ENCODE measurements around the gene C8G.

Gene C8G

DNA sequence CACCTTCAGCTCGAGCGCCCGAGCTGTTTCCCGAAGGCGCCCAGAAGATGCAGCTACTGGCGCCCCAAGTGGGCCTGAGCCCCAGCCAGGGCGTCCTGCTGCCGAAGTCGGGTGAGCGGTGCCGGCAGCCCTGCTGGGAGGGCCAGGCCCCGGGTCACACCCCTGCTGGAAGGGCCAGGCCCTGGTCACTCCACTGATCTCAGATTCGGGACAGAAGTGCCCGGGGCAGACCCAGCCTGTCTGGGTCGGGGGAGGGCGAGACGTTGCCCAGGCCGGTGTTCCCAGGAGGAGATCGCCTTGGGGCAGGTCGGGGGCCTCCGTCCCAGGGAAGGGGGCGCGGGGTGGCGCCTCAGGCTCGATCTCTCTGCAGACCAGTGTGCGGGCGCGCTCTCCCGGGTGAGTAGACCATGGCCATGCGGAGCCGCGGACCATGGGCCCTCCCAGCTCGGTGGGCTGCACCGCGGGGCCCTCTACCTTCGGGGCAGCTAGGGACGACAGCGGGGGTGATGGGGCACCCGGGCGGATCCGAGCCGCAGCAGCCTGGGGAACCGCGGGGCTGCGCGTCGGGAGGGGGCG, 40.1 kb downstream of the C8G start:
- no peak for DNase-seq

DNA sequence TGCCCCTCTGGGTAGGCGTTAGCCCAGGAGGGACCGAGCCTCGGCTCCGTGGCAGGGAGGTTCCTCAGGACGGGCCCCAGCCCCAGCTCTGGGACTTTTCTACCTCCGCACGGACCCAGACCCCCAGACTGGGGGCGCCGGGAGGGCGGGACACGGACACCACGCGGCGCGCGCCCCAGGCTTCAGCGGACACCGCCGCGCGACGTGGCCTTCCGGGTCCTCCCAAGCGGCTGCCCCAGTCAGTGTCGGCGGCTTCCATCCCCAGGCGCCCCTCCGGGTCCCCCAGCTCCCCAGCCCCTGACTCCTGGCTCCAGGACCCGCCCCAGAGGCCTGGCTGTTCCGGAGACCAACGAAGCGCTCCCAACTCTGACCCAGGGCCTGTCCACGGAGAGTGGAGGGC, 40.8 kb downstream of the C8G start:
- no peak for DNase-seq

DNA sequence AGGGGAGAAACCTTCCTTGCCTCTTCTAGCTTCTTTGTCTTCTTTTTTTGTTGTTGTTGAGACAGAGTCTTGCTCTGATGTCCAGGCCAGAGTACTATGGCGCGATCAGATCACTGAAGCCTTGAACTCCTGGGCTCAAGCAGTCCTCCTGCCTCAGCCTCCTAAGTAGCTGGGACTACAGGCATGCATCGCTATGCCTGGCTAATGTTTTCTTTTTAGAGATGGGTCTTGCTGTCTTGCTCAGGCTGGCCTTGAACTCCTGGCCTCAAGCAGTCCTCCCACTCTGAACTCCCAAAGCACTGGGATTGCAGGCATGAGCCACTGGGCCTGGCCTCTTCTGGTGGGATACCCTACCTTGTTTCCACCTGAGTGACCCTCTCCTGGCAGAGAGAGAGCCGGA, 43.8 kb downstream of the C8G start:
- no peak for DNase-seq

DNA sequence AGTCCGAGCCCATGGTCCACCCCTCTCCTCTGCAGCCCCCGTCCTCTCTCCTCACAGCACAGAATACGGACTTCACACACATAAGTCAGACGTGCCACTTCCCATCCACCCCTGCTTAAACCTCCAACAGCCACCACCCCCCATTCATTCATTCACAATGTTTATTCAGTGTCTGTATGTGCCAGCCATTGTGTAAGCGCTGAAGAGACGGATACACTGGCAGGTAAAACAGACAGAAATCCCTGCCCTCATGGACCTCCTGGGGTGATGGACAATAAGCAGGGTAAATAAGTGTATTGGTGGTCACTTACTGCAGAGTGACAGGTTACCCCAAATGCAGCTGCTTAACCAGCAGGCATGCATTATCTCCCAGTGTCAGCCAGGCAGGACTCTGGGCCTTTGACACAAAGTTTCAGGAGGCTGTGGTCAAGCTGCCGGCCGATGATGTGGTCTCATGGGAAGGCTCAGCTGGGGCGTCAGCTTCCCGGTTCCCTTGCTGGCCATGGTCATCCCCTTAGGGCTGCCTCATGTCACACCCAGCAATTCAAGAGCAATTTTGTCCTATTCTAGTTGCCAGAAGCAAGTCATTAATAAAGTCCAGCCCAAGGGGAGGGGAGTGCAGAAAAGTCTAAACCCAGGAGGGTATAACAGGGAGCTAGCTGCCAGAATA, 45.3 kb downstream of the C8G start:
- DNase-seq: no peak

DNA sequence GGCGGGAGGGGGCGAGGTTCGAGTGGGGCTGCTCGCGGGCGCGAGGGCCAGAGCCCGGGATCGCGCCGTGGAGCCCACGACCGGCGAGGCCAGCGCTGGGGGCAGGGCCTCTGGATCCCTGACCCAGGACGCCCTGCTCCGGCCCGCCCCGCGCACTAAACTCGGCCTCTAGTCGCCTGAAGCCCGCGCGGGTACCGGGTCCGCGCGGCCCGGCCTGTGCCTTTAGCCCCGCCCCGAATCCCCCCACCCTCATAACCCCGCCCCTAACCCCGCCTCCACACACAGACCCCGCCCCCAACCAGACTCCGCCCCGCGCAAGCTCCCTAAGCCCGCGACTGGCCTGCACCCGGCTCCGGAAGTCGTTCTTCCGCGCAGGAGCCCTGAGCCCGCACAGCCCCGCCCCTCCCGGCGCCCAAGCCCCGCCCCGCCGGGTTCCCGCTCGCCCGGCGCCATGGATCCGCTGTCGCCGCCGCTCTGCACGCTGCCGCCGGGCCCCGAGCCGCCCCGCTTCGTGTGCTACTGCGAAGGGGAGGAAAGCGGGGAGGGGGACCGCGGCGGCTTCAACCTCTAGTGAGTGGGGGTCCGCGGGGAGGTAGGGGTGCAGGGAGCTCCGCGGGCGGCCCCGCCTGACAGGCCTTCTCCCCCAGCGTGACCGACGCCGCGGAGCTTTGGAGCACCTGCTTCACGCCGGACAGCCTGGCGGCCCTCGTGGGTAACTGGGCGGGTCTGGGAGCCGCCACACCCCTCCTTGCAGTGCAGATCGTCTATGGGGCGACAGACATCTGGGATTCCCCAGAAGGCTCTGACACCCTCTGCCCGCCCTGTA, 47.2 kb downstream of the C8G start, which contains the start of gene PAXX:
Gene PAXX (plus strand): TSS at position 430 of the 826 bp plus-strand sequence. CDS start 22 bp downstream, at position 452.
- DNase-seq: peak; percentile 89

DNA sequence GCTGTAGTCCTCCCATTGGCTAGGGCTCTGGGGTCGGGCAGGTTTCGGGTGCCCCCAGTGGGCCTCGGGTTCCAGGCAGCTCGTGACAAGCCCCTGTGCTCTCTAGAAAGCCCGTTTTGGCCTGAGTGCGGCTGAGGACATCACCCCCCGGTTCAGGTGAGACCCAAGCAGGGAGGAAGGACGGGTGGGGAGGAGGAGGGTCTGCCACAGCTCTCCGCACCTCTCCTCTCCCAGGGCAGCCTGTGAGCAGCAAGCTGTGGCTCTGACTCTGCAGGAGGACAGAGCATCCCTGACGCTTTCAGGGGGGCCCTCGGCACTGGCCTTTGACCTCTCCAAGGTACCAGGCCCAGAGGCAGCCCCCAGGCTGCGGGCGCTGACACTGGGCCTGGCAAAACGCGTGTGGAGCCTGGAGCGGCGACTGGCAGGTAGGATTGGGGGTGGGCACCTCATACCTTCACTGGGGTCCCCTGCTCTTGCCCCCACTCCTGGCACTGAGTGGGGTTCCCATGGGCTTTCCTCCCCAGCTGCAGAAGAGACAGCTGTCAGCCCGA, 47.9 kb downstream of the C8G start:
- DNase-seq: no peak

DNA sequence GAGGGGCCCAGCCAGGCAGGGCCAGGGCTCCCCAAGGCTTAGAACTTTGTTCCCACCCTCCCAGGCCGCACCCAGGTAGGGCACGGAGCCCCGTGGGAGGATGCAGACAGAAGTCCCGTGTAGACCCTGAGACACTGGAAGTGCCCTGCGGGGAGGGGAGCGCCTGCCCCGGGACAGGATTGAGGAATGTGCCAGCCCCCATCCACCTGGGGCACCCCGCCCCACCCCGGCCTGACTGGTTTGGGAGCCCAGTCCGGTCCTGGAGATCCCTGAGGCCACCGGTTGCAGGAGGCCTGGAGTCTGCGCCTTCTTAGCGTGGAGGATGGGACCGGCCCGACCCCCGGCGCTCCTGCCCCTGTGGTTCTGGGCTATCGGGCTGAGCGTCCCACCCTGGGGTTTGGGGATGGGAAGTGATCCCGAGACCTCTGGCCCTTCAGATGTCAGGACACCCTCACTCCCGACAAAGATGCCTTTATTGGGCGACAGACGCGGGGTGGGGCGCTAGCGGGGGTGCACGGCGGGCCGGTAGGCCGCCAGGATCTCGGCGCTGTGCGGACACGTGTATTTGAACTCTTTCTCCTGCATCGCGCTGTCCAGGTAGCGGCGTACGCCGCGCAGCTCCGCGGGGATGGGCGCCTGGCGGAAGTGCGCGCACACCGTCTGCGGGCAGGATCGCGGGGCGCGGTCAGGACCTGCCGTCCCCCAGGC, 49.3 kb downstream of the C8G start:
- DNase-seq: no peak

DNA sequence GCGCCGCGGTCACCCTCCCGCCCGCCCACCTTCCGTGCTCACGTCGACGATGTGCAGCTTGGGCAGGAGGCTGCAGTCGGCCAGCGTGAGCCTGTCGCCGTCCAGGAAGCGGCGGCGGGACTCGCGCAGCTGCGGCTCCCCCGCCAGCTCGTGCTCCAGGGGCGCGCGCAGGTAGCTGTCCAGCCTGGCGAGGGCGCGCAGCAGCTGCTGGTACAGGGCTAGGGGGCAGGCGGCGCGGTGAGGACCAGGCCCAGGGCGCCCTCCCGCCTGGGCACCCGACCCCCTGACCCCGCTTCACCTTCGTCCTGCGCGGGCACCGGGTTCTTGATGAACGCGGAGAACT, 49.8 kb downstream of the C8G start:
- no peak for DNase-seq

DNA sequence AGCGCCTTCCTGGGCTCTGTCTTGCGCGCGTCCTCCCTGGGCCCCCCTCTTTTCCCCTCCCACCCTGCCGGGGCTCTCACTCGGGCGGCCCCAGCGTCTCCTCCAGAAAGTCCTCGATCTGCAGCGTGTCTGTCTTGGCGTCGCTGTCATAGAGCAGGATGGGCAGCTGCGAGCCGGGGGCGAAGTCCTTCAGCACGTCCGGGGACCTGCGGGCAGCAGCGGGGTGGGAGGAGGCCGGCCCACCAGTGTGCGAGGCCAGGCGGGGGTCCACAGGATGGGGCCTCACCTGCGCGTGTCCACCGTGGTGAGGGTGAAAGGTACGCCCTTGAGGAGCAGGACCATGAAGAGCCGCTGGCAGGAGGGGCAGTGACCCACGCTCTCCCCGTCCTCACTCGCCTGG, 50.3 kb downstream of the C8G start:
- no peak for DNase-seq

DNA sequence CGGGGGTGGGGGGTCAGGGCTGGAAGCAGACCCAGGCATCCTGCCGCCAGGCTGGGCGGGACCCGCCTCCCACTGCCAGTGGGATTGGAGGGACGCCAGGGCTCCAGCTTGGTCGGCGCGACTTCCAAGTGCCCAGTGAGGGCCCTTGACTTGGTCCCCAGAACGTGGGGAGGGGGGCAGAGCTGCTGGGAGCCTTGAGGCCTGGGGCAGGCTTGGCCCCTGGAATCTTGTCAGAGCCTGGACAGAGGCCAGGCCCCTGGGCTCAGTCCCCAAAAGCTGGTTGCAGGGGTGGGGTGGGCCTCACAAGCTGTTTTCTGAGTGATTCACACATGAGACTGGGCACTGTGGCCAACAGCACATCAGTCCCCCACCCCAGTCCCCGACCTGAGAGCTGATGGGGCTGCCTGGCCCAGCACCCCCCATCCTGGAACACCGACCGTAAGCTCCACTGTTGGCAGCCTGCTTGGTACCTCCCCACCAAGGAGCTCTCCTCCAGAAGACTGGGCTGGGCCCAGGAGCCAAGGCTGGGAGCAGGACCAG, 50.8 kb downstream of the C8G start:
- DNase-seq: peak; percentile 63
